HCT116 (cell line): ENCODE measurements around the gene NPC2.

ENCODE experiments used
- CTCF ChIP-seq, 3 experiments: fragments of 200-600 bp in 1 of 3; sonication (generic) in 1 of 3; IDR thresholded peaks in 2 of 3; conservative IDR thresholded peaks in 1 of 3; 2 replicates each; pipeline ENCODE4 v1.5.1; 2012 to 2017; ENCODE audit warnings: low read depth in 2 of 3, low read length in 2 of 3, antibody characterized with exemption in 1 of 3, borderline replicate concordance in 1 of 3, control low read depth in 1 of 3, mild to moderate bottlenecking in 1 of 3, mixed read lengths in 1 of 3, mixed run types in 1 of 3, moderate library complexity in 1 of 3; ENCODE audit not compliant: insufficient read depth in 1 of 3
- EZH2 ChIP-seq: fragments of 200-600 bp; sonication (generic); IDR thresholded peaks from 2 replicates; pipeline ENCODE4 v1.6.1; 2017; ENCODE audit warnings: antibody characterized with exemption, mixed run types
- EZH2phosphoT487 ChIP-seq: fragments of 200-600 bp; IDR thresholded peaks from 2 replicates; pipeline ENCODE4 v1.6.1; 2018; ENCODE audit warnings: antibody characterized with exemption, borderline replicate concordance
- FOSL1 ChIP-seq: IDR thresholded peaks from 2 replicates; pipeline ENCODE4 v1.6.1; 2012; ENCODE audit warnings: low read depth
- MAX ChIP-seq: IDR thresholded peaks from 2 replicates; pipeline ENCODE4 v1.6.1; 2012
- POLR2A ChIP-seq: IDR thresholded peaks from 2 replicates; pipeline ENCODE4 v1.7.0; 2011; ENCODE audit warnings: borderline replicate concordance; ENCODE audit not compliant: insufficient read depth, insufficient read length; ENCODE audit errors: extremely low read depth
- SIN3A ChIP-seq: IDR thresholded peaks from 2 replicates; pipeline ENCODE4 v1.6.1; 2012; ENCODE audit warnings: low read depth
- SRF ChIP-seq: IDR thresholded peaks from 2 replicates; pipeline ENCODE4 v1.6.1; 2012; ENCODE audit warnings: low read depth
- ZBTB33 ChIP-seq: IDR thresholded peaks from 2 replicates; pipeline ENCODE4 v1.6.1; 2011; ENCODE audit warnings: mild to moderate bottlenecking, low read length, moderate library complexity; ENCODE audit not compliant: insufficient replicate concordance; ENCODE audit errors: extremely low read depth
- ZFX ChIP-seq: fragments of 450-650 bp; IDR thresholded peaks from 2 replicates; pipeline ENCODE4 v1.6.1; 2017

DNA sequence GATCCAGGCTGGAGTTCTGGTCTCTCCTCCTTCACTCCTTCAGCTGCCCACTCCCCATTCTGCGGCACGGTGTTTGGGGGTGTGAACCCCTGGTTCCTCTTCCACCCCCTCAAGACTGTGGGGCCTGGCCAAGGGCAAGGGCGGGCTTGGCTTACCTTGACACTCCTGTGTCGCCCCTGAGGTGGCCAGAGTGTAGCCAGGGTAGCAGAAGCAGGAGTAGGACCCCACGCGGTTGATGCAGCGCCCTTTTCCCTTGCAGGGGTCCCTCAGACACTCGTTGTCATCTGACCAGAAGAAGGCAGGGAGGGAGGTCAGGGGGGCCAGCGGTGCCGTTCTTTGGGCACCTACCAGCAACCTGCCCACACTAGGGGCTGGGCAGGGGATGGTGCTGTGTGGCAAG, 28.7 kb upstream of the NPC2 start:
- TF ChIP-seq CTCF (IDR thresholded peaks at IDR 0.05 in 2 of 3, conservative IDR thresholded peaks at IDR 0.05 in 1 of 3; ENCODE audit: borderline replicate concordance in 1 of 3, insufficient read depth in 1 of 3, low read depth in 2 of 3, low read length in 2 of 3) (no peak), EZH2 (no peak), ZBTB33 (no peak), EZH2phosphoT487 (no peak), FOSL1 (no peak), SRF (no peak), POLR2A (no peak), SIN3A (no peak), ZFX (no peak), MAX (no peak)
